GM19468 (cell line): Measurements from ENCODE around the gene PTPRD.

Experiments
- ATAC-seq: cut with Tn5 transposase; IDR thresholded peaks from one replicate; pipeline ENCODE4 v1.9.1; 2021; ENCODE audit warnings: mild to moderate bottlenecking, moderate library complexity, moderate number of reproducible peaks; ENCODE audit not compliant: unreplicated experiment; ENCODE audit errors: extremely low read depth

The PTPRD gene

GRCh38 chr9:8659108-8659507 is 1953.7 kb downstream of the PTPRD start:
- no peak for ATAC-seq

DNA sequence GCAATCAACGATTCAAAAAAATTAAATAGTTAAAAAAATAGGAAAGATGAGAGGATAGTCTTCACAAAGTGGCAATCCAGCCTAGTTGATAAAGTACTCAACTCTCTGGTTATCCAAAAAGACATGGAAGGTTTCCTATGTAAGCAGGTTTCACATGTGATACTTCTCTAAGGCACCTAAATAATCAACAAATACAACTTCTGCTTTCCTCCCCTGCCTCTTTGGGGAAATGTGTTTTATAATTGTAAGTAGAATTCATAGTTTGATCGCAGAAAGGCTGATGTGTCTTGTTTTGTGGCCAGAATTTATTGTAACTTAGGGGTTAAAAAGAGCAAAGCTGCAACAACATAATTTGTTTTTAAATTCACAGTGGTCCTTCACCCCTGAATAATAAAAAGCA is 1957.7 kb downstream of the PTPRD start:
- ATAC-seq: no peak

- no peak for ATAC-seq
These were observed 1958.9 kb downstream of the PTPRD start for GRCh38 chr9:8653855-8654254.

DNA sequence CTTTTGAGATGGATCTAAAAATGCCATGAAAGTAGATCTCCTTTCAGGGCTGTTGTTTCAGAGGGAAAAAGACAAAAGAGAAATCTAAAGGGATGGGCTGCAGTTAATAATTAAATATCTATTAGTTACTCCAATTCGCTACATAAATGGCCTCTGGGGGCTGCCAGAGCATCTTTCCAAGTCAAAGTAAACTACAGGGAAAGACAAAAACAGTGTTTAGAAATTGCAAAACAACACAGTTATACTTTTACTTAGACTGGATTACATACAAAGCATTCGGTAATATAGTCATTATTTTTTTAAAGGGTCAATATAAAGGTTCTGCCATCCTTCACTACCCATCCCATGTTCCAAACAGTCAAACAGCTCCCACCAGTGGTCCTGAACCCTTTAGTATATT is 1959.7 kb downstream of the PTPRD start:
- no peak for ATAC-seq

- no peak for ATAC-seq
These were observed 1960.5 kb downstream of the PTPRD start for GRCh38 chr9:8652255-8652654.

DNA sequence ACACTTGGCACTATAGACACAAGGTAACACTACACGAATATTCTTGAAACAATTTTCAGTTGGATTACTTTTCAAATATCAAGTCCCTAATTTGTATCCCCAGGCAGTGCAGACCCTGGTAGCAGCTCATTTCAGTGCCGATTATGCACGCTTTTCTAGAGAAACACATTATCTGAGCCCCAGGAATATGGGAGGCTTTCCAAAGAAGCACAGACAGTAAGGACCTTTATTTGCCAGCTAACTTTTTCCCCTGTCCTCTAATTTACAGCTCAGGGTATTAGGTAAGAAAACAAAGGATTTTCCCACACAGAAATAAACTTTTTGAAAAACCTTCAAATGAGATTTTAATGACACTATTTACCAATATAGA is 1961.0 kb downstream of the PTPRD start:
- ATAC-seq: no peak

- ATAC-seq: no peak
These were observed 1961.5 kb downstream of the PTPRD start for GRCh38 chr9:8651070-8651845.

DNA sequence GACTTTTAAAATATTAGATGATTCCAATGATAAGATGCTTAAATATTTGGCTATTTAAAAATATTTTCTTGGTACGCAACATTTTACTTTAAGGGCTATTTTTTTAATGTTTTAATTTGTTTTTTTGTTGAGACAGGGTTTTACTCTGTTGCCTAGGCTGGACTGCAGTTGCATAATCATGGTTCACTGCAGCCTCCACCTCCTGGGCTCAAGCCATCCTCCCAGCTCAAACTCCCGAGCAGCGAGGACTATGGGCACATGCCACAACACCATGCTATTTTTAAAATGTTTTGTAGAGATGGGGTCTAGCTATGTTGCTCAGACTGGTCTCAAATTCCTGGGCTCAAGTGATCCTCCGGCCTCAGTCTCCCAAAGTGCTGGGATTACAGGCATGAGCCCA is 1963.0 kb downstream of the PTPRD start:
- no peak for ATAC-seq

- no peak for ATAC-seq
These were observed 1963.6 kb downstream of the PTPRD start for GRCh38 chr9:8649160-8649559.

- ATAC-seq: no peak
These were observed 1964.4 kb downstream of the PTPRD start for GRCh38 chr9:8648271-8648845.

DNA sequence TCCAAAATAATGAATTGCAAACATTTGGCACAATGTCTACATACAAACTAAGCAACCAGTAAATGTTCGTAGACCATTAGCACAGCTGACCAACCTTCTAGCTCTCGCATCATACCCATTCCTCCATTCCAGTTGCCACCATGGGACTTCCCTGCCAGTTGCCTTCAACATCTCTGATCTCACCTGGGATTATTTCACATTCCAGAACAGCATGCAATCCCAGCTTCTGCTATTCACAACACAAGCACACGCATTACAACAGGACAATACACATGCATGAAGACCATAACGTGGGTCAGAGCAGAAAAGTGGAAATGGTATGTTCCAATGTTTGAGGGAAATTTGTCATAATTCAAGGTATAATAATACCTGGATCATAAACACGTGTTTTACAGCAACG is 1965.0 kb downstream of the PTPRD start:
- ATAC-seq: no peak

DNA sequence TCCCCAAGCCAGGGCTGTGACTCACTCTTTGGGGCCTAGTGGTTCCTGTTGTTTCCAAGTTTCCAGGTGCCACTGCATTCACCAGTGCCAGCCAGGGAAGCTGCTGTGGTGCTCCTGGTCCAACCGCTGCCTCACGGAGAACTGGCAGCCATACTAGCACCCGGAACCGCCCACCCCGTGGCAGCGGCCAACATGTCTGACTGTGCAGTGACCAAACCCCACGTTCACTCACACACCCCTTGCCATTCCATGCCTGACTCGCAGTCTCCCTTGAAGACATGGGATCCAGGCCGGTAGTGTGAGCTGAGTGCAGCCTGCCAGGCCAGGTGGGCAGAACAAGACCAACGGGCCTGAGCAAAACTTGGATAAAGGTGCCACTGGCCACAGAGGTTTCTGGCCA is 1968.2 kb downstream of the PTPRD start:
- no peak for ATAC-seq

- no peak for ATAC-seq
These were observed 1968.9 kb downstream of the PTPRD start for GRCh38 chr9:8643896-8644295.

DNA sequence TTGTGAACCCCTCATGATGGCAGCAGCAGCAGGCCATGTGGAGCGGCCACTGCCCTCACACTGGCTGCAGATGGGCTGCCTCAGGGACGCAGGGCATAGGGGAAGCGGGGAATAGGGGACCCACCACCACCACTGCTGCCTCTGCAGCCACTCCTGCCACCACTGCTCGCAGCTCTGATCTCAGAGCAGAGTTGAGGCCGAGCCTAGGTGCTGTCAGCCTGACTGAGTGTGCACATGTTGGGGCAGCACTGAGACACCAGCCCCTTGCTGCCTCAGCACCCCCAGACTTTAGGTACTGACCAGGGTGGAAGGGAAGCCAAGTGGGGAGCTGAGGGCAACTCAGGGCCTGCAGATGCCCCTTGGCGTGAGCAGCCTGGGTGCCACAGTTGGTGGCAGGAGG is 1969.3 kb downstream of the PTPRD start:
- ATAC-seq: no peak

DNA sequence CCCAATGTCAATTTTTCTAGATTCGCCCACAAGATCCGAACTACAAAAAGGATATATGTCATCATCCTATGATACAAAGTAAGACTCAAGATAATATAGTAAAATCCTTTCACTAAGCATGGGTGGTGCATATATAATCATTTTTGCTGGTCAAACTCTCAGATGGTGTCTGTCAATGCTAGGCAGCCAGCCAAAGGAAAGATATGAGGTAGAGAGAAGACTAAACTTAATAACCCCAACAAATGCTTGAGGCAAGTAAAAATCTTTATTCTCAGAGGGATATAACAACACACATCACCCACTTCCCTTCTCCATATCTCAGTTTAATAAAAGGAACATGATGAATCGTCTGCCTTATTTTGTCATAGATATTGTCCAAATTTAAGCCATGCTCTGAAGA is 1972.0 kb downstream of the PTPRD start:
- no peak for ATAC-seq

- no peak for ATAC-seq
These were observed 1975.2 kb downstream of the PTPRD start for GRCh38 chr9:8637626-8638025.

GRCh38 chr9:8633784-8634183 is 1979.0 kb downstream of the PTPRD start:
- ATAC-seq: no peak

- no peak for ATAC-seq
These were observed 1980.3 kb downstream of the PTPRD start for GRCh38 chr9:8632493-8632892.

- no peak for ATAC-seq
These were observed 1984.0 kb downstream of the PTPRD start for GRCh38 chr9:8628791-8629190.

DNA sequence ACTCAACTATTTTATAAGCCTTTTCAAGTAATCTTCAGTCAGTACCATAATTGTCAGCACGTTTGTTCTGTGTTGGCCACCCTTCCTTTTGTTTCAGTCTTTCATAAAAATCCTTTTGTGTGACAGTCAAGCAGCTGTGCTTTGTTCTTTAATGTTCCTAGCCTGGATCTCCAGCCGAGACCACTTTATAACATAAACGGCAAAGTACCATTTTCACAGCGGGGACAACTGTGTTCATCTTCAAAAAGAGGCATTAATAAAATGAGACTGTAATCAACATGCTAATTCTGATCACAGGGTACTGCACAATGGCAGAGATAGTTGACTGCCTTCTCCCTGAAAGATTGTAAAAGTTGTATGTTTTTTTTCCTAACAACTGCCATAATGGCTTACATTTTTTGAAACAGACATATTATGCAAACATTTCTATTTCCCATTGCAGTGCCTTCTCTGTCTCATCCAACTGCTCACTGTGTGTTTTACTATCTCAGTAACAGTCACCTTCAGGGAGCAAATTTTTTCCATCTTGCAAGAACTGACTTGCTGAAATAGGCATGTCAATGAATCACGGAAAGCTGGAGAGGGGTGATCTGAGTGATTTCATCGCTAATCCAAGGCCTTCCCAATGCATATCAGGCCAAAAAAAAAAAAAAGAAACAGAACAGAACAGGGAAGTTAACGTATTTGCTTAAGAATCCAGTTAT is 1984.7 kb downstream of the PTPRD start:
- no peak for ATAC-seq

- ATAC-seq: no peak
These were observed 1989.9 kb downstream of the PTPRD start for GRCh38 chr9:8622871-8623270.
